KG1 (cell line): ENCODE measurements around the gene TSKU.
A peak's percentile ranks its signal among the peaks of the same experiment; 100 is the strongest.

Experiments used
- DNase-seq: peaks from one replicate; lab custom pipeline; 2025; lab: John Stamatoyannopoulos, UW

Gene TSKU, protein sequence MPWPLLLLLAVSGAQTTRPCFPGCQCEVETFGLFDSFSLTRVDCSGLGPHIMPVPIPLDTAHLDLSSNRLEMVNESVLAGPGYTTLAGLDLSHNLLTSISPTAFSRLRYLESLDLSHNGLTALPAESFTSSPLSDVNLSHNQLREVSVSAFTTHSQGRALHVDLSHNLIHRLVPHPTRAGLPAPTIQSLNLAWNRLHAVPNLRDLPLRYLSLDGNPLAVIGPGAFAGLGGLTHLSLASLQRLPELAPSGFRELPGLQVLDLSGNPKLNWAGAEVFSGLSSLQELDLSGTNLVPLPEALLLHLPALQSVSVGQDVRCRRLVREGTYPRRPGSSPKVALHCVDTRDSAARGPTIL

DNA sequence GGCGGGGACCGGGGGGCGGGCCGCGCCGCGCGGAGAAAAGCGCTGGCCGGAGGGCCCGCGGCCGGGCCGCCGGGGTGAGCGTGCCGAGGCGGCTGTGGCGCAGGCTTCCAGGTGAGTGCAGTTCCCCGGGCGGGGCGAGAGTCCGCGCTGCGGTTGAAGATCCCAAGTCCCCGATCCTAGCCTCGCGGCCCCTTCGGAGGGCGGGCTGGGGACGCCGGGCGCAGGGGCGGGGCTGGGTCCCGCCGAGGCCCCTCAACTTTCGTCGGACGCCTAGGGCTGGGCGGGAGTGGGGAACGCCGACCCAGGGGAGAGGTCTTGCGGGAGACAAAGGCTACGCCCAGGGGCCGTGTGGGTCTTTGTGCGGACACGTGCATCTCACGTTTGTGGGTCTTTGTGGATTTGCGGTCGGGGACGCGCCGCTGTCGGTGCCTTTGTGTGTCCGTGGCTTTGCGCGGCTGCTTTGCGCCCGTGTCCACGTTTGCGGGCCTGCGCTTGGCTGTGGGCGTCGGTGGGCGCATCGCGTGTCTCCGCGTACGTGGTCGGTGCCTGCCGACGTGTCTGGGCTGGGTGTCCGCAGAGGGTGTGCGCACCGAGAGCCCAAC is at the start of gene TSKU:
TSKU (plus strand) TSS at position 63 of the 602 bp plus-strand sequence. CDS start 12,261 bp downstream, outside the sequence.
- peak; percentile 43 for DNase-seq

DNA sequence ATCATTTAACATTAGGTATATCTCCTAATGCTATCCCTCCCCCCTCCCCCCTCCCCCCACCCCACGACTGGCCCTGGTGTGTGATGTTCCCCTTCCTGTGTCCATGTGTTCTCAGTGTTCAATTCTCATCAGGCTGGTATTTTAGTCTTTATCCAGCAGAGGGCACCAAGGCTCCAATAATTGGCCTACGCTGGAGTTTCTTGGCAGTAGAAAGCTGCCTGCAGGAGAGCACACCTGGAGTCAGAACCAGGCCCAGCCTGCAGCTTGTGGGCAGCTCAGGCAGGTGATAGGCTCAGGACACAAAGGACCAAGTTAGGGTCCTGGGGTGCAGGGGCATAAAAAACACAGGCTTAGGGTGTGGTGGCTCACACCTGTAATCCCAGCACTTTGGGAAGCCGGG is 49.2 kb upstream of the TSKU start:
- peak; percentile 86 for DNase-seq

DNA sequence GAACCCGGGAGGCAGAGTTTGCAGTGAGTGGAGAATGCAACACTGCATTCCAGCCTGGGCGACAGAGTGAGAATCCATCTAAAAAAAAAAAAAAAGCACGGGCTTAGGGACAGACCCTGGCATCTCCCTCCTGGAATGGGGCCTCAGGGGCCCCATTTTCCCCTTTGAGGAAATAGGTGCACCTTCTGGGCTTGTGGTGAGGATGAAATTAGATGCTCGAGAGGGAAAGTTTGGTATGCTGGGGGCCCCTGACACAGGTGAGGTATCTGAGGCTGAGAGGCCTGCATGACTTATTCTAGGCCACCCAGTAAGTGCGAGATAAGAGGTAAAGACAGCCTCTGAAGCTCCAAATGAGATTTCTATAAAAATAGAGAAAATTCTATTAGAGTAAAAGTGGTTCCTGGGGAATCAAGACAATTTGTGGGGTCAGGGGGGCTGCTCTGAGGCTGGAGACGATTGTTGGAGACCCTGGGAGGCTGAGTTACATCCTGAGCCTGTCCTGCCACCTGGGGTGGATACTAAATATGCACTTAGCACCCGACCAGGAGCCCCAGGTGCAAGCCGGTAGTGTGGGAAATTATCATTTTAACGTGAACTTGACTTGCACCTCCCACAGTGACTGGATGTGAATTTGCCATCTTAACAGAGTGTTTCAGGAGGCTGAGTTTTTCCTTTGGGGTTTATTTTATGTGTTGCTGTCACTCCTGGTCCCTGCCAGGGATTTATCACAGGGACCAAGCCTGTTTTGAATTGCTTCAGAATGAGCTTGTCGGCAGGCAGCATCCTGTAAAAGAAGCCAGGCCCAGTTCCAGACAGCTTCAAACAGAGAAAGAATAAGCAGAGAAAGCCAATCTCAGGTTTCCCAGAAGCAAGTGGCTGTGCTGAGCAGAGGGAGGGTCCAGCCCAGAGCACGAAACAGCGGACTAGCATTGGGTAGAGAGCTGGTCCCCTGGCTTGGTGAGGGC is 48.4 kb upstream of the TSKU start:
- no peak for DNase-seq

DNA sequence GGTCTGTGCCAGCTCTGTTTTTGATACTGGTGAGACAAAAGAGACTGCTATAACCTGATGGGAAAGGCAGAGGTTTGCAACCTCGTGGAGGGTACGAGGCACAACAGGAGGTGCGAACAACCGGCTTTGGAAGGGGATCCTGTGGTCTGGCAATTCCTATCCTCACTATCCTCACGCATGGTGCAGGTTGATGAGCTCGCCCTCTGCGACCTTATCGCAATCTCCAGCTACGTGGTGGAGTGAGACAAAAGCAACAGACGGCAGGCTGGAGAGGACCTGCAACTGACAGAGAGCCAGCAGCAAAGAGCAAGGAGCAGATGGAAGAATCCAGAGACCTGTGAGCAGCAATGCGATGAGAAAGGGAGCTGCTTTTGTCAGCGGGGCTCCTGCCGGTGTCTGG is 47.3 kb upstream of the TSKU start:
- no peak for DNase-seq

DNA sequence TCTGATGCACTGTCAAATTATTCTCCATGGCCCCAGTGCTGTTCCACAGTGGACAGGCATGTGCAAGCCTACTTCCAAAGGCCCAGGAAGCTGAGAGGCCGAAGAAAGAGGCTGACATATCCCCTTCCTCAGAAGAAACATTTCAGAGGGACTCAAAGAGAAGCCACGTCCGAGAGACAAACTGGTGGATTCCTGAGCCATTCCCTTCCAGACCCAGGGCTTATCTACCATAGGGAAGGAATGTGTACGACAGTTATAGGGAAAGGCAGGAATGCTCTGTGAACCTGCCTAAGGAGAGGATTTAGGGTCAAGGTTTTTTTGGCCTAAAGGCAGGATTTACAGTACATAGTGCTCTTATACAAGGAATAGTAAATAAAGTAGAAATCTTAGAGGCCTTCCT is 46.9 kb upstream of the TSKU start:
- DNase-seq, result no peak

DNA sequence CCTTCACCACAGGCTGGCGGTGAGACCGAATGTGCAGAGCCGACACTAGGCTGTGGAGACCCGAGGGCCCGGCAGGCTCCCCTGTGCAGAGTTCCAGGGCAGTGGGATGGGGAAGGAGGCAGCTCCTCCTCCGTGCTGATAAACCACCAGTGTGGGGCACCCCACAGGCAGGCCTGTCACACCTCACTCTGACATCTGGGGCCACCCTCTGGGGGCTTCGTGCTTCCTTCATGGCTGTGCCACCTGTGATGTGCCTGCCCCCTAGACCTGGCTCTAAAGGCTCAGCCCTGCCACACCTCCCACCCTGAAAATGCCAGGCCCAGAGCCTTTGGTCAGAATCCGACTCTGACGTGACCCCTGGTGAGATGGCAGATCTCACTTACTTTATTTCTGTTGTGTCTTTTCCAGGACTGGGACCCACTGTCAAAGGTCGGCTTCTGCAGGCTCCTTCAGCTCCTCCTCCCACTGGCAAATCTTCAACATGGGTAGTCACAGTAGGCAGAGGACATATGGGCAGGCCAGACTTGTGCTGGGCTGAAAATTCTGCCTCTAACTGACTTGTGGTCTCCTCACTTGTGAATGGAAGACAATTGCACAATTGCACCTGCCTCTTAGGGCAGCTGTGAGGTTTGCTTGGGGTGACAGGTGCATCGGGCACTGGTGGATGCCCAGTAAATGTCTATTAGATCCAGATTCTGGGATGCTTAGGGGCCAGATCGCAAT is 46.2 kb upstream of the TSKU start:
- DNase-seq, result no peak

DNA sequence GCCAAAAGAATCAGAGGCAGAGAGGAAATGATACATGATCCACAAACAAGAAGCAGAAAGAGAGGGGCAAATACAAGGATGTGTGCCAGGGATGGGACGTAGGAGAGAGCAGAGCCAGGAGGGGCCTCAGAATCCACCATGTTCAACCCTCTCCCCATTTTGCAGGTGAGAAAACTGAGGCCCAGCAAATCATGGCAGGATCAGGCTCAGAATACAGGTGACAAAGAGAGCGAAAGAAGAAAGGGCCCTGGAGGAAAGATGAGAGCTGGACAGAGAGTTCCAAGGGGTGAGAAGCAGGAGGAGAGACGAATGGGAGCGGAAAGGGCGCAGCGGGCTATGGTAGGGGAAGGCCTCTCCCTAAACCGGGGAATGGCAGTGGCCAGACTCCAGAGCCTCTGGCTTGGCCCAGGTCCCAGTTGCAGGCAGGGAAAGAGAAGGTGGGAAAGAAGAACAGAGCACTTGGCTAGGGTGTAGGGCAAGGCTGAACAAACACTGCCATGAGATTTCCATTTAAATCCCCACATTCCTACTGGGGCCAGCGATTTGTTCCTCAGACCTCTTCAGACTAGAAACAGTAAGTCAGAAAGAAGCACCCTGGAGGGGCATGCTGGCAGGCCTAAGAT is 44.4 kb upstream of the TSKU start:
- DNase-seq, result no peak

DNA sequence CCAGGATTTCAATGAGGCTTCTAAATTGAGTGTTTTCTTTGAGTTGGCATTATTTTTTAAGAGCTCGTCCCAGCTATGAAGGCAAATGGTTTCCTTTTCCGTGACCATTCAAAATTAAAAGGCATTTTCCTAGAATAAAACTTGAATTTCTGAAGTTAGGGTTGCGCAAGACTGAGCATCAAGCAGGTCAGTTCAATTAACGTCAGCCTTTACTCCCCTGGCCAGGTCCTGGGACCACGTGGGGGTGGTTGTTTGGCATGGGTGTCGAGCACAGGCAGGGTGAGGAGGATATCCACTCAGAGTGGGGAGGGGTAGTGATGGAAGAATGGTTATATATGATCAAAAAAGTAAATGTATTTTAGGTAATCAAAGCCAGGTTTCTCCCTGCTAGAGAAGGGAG is 43.4 kb upstream of the TSKU start:
- no peak for DNase-seq

DNA sequence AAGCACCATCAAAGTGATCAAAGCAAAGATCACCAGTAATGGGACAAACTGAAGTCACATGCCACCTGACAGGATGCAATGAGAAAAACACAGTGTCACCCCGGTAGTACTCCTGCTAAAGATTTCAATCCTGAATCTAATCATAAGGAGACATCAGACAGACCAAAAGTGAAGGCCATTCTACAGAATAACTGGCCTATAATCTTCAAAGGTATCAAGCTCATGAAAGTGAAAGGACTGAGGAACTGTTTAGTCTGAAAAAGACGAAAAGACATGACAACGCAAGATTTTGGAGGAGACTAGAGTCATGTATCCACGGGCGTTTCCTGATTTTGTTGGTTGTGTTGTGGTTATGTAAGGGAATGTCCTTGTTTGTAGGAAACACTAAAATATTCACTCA is 42.4 kb upstream of the TSKU start:
- DNase-seq, result no peak

DNA sequence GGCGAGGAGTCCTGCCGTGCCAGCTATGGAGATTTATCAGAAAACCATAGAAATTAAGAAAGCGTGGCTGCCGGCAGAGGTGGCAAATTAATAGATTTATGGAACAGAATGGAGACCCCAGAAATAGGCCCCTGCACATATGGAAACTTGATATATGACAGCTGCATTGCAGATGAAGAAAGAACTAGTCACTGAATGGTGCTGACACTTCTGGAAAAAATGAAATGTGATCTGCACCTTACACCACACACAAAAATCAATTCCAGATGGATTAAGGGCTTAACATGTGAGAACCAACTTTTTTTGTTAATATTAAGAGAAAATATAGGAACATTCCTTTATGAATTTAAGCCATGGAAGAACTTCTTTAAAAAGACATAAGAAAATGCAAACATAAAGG is 40.3 kb upstream of the TSKU start:
- DNase-seq, result no peak

DNA sequence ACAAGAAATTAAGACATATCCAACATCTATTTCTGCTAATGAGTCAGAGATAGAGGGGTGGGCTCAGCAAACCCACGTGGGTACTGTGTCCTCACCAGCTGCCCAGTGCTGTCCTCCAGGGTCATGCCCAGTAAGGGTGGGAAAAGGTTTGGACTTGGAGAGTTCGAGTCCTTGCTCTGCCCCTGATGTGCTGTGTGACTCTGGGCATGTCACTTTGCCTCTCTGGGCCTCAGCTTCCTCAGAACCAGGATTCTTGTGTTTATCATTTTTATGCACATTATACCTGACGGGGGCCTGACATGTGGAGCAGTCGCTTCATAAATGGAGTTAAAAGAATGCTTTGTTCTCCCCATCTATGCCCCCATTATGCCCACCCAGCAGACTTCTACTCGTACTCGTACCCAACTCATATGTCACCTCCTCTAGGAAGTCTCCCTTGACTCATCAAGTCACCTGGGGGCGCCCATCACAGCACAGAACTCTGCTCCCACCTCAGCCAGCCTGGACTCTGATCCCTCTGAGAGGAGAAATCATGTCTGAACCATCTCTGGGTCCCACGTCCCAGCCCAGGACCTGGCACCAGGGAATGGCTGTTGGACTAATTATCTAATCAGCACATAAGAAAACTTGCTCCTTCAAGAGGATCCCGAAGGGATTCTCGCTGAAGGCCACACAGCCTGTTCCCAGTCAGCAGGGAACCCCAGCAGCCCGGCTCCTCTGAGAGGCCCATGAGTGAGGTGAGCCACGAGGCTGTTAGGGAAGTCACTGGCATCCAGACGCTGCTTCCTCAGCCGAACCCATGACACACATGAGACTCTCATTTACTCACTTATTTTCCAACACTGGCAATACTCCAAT is 38.7 kb upstream of the TSKU start:
- DNase-seq, result no peak

DNA sequence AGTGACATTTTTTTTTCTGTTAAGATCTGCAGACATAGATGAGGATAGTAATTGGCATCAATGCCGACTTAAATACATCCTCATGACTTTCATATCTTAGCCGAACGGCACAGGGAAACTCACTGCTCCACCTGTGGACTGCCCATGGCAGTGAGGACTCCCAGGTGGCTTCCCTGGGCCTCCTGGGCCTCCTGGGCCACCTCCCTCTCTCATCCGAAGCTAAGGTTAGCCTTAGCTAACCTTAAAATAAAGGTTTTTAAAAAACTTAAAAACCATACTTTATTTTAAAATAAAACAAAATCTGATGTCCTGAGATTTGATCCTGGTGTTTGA is 38.1 kb upstream of the TSKU start:
- no peak for DNase-seq

DNA sequence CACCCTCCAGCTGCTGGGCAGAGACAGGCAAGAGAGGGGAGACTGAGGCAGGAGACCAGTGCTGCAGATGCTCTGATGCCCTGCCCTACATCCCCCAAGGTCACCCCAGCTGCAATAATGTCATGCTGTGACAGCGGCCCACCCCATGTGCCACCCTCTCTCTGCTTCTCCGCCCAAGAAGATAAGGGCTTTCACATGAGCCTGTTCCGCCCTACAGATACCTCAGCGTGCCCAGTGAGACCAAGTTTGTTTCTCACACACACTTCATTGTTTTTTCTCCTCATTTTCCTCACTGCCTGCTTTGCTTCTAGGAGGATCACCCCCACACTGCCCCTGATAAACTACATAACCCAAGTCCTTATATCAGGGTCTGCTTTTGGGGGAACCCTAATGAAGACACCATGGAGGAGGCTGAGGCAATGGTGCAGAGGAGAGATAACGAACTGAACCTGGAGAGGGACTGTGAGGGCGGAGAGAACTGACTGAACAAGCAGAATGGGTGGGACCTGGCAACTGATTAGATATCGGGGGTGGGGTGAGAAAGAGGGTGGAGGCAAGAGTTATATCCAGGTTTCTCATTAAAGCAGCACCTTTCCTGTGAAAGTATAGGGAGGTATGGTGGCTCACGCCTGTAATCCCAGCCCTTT is 37.5 kb upstream of the TSKU start:
- no peak for DNase-seq

DNA sequence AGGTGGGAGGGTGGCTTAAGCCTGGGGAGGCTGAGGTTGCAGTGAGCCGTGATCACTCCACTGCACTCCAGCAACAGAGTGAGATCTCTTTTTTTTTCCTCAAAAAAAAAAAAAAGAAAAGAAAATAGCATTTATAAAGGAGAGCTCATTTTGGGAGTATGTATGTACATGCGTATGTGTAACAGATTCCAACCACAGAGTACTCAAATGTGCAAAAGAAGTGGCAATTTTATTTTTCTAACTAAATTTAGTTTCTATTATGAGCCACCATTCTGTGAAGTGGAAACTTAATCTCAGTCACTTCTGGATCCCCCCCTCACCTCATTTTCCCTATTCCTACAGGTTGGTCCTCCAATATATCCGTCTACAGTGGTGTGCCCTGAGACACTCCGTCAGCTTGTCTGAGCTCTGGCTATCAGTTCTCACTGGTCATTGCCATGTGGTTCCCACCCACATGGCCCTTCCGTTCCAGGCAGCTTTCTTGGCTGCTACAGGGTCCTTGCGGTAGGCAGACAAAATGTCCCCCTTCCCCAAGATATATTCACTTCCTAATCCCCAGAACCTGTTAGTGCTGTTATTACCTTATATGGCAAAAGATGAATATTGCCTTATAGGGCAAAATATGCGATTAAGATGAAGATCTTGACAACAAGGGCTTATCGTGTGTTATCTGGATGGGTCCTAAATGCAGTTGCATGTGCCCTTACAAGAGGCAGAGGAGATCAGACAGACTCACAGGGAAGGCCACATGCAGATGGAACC is 35.8 kb upstream of the TSKU start:
- DNase-seq, result no peak

DNA sequence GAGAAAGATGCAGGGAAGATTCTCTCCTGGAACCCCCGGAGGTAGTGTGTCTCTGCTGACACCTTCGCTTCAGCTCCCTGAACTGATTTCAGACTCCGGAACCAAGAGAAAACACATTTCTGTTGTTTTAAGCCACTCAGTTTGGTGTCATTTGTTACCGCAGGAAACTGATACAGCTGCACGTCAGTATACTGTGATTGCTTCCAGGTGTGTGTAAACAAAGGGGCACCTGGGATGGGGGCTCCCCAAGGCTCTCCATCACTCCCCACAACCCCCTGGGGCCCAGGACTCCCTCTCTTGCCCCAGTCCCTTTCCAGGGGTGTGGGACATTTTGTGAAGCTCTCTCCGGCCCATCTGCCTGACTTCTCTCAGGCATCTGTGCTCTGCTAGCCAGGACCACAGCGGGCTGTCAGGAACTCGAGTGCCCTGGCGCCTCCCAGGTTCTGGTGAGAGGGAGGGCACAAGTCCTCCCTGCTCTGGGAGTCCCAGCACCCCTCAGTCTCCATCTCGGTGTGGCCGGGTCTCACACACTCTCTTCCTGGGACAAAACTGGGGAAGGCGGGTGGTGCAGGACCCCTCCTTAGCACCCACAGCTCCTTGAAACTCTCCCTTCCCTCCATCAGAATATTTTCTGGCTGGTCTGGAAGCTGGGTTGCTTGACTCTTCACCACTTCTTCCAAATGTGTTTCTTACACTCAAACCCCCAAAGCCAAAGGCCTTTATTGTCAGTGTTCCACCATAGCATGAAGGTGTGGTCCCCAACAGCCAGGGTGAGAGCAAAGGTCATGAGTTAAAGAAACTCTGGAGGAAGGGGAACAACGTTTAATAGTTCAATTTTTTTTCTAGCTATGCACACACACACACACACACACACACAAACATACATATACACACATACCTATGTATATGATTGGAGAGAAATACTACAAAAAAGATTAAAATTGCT is 35.0 kb upstream of the TSKU start:
- DNase-seq, result no peak

DNA sequence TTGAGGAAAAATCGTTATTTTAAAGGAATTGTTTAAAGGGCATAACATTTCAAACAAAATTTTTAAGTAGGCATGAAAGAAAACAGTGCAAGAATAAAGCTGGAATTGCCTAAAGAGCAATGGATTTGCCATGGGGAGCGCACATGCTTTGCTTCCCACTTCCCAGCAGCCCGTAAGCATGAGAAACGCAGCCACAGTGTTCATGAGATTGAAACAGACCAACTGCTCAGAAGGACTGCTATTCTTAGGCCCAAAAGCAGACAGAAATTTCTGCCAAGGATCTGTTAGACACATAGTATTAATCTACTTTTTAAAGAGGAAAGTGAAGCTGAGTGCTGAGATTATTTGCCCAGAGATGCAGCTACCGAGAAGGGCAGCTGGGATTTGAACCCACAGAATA is 34.2 kb upstream of the TSKU start:
- no peak for DNase-seq

DNA sequence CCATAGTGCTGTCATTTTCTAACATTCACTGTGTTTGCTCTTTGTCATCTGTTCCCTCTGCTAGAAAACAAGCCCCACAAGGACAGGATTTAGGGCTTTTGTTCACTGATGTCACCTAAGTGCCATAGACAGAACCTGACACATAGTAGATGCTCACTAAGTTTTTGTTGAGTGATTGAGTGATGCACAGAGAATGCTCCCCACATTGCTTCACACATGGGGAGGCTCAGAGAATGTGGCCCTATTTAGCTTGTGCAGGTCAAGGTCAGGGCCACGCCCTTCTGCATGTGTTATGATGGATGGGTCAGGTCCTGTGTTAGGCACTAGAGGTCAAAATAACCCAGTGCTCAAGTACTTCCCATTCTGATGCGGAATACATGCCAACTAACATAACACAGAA is 33.1 kb upstream of the TSKU start:
- no peak for DNase-seq

DNA sequence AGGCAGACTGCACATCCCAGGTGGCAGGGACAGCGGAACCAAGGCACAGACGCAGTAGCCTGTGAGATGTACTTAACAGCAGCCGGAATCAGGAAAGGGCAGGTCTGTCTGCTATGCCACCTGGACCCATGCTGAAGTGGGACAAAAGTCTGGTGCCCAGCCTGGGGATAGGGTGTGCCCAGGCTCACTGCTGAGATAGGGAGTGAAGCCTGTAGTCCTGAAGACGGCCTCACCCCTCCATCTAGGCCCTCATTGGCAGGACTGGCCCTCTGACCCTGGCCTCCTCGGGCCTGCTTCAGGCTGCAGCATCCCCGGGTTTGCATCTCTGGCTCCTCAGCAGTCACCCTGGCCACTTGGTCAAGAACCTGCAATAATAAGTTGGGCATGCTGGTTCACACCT is 32.4 kb upstream of the TSKU start:
- no peak for DNase-seq
